Mesodermal cell (in vitro differentiated cells): ENCODE data around the gene LIMS2. TPM values are rescaled to one million over a fixed set of nuclear protein-coding genes. Genes with fewer than 3 reads are reported as not detected.

Experiments
- H3K27ac ChIP-seq: 2 replicates; pipeline ENCODE4 v1.7.0; 2013; ENCODE audit warnings: mild to moderate bottlenecking, low read depth, low read length, moderate library complexity; ENCODE audit not compliant: severe bottlenecking
- H3K36me3 ChIP-seq: 2 replicates; pipeline ENCODE4 v1.7.1; 2013; ENCODE audit warnings: mild to moderate bottlenecking, low read length, moderate library complexity; ENCODE audit not compliant: control insufficient read depth, insufficient read depth
- H3K4me1 ChIP-seq: one replicate; pipeline ENCODE4 v1.7.1; 2013; ENCODE audit warnings: mild to moderate bottlenecking, low read length; ENCODE audit not compliant: insufficient read depth, control insufficient read depth, poor library complexity, severe bottlenecking
- H3K4me3 ChIP-seq: 2 replicates; pipeline ENCODE4 v1.7.0; 2013; ENCODE audit warnings: low read length, control low read depth, mild to moderate bottlenecking; ENCODE audit not compliant: insufficient read depth, poor library complexity, severe bottlenecking; ENCODE audit errors: extremely low read depth
- H3K9me3 ChIP-seq: 2 replicates; pipeline ENCODE4 v1.7.1; 2013; ENCODE audit warnings: mild to moderate bottlenecking, low read length, moderate library complexity; ENCODE audit not compliant: control insufficient read depth
- WGBS, 2 experiments: methylation state at CpG; one replicate each; pipeline ENCODE4 v1.1.5; 2013; ENCODE audit warnings: missing lambda C conversion rate in 2 of 2; ENCODE audit not compliant: insufficient coverage in 2 of 2; 5-methylcytosine and 5-hydroxymethylcytosine counted together
- polyA plus RNA-seq, 2 experiments: library from polyadenylated mRNA; stranded (reverse); fragments of 50-300 nt; gene quantifications; one replicate each; pipeline ENCODE4 v1.2.3, GENCODE V29; 2013

Gene LIMS2
- 6.5 TPM for polyA plus RNA-seq (2013, experiment 1 of 2)
- polyA plus RNA-seq (2013, experiment 2 of 2), result 5.1 TPM

DNA sequence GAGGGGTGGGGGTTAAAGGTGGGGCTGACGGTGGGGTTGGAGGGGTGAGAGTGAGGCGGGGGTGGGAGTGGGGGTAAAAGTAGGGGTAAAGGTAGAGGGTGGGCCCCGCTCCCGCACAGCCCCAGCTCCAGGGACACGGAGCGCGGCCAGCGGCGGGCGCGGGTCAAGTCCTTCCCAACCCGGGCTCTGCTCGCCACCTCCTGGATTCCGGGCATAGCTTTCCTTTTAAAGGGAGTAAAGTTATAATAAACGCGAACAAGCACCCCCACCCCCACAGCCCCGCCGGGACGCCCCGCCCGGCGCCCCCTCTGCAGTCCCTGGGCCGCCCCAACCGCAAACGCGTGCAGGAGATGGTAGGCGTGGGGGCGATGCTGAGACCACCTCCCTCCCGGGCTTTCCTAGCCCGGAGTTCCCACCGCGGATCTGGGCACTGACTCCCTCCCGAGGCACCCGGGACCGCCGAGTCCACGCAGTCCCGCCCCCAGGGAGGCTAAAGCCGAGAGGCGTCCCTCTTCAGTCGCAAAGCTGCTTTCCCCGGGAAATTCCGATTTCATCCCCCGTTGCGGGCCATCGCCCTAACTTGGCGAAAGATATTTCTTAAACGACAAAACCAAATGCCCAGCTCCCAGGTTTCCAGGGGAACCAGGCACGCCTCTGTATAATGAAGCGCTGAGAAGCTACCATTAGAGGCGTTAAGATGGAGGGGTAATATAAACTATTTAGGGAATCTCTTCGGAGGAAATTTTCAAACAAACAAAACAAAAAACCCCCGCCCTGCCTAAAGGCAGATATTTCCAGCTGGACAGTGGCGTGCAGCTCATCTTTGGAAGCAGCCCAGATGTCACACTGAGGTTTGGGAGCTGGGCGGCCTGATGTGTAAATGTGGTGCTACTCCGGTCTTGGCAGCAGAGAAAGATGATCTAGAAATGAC lies at the start of gene LIMS2:
Gene LIMS2 (minus strand): TSS at position 200 of the 931 bp plus-strand sequence. CDS start 506 bp downstream, outside the sequence.
- Histone ChIP-seq H3K9me3 (no peaks in the 10 kb centered on the region), H3K4me3 (peak within 1 kb of the TSS; percentile 41), H3K36me3 (no peaks in the 10 kb centered on the region), H3K27ac (no peak within 1 kb of the TSS), H3K4me1 (peaks cover 4% of the 10 kb centered on the region)
- WGBS, 2 experiments, result 8 to 16% methylated on average over 24 to 26 of the region's 56 CpGs

- Histone ChIP-seq H3K9me3 (no peaks in the 10 kb centered on the region), H3K27ac (no peak overlapping the region), H3K4me1 (no peaks in the 10 kb centered on the region), H3K4me3 (no peak overlapping the region), H3K36me3 (peaks cover 62% of the 10 kb centered on the region)
- no CpG with 5 or more reads among the region's 3 CpGs for WGBS, 2 experiments
Measured at GRCh38 chr2:127722807-127723206, 47.5 kb upstream of the LIMS2 start.

- Histone ChIP-seq H3K36me3 (peaks cover 62% of the 10 kb centered on the region), H3K4me1 (no peaks in the 10 kb centered on the region), H3K4me3 (no peak overlapping the region), H3K27ac (no peak overlapping the region), H3K9me3 (no peaks in the 10 kb centered on the region)
- no CpG with 5 or more reads among the region's 2 CpGs for WGBS, 2 experiments
Measured at GRCh38 chr2:127721978-127722355, 46.6 kb upstream of the LIMS2 start.

- Histone ChIP-seq H3K36me3 (peaks cover 64% of the 10 kb centered on the region), H3K4me3 (no peak overlapping the region), H3K4me1 (no peaks in the 10 kb centered on the region), H3K9me3 (no peaks in the 10 kb centered on the region), H3K27ac (no peak overlapping the region)
- 84 to 93% methylated on average over 3 to 4 of the region's 6 CpGs for WGBS, 2 experiments
Measured at GRCh38 chr2:127721311-127721977, 46.1 kb upstream of the LIMS2 start.

- H3K4me3 ChIP-seq, result no peak overlapping the region
Measured at GRCh38 chr2:127719301-127720218, 44.2 kb upstream of the LIMS2 start.

DNA sequence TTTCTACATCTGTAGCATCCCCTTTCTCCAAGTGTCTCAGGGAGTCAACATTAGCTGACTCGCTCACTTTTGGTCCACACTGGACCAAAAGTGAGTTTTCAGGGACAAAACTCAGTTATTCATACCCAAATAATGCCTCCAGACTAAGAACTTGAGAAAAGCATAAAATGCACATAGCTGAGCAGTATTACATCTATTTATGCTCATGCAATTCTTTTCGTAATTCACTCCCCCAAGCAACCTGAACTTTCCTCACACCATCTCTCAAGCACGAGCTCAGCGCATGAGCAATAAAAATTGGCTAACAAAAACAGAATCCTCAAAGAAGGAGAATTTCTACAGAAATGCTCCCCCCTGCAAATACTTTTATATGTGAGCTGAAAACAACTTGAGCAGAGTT lies 42.9 kb upstream of the LIMS2 start:
- H3K27ac ChIP-seq, result no peak overlapping the region
- H3K4me1 ChIP-seq, result no peaks in the 10 kb centered on the region
- H3K9me3 ChIP-seq, result no peaks in the 10 kb centered on the region
- H3K36me3 ChIP-seq, result peaks cover 73% of the 10 kb centered on the region
- WGBS, 2 experiments, result 92 to 99% methylated on average over 2 to 4 of the region's 4 CpGs
- H3K4me3 ChIP-seq, result no peak overlapping the region

More at GRCh38 chr2:127719301-127720218, 44.2 kb upstream of the LIMS2 start:
- Histone ChIP-seq H3K36me3 (peaks cover 73% of the 10 kb centered on the region), H3K4me1 (no peaks in the 10 kb centered on the region), H3K27ac (no peak overlapping the region), H3K9me3 (no peaks in the 10 kb centered on the region)
- 92 to 96% methylated on average over 11 to 12 of the region's 13 CpGs for WGBS, 2 experiments

GRCh38 chr2:127715778-127716449 lies 40.6 kb upstream of the LIMS2 start:
- no peak overlapping the region for H3K27ac ChIP-seq
- H3K4me3 ChIP-seq, result no peak overlapping the region
- 87 to 90% methylated on average over 7 to 10 of the region's 14 CpGs for WGBS, 2 experiments
- no peaks in the 10 kb centered on the region for H3K9me3 ChIP-seq
- peaks cover 63% of the 10 kb centered on the region for H3K36me3 ChIP-seq
- H3K4me1 ChIP-seq, result no peaks in the 10 kb centered on the region

GRCh38 chr2:127713562-127713961 lies 38.2 kb upstream of the LIMS2 start:
- Histone ChIP-seq H3K4me1 (no peaks in the 10 kb centered on the region), H3K36me3 (peaks cover 63% of the 10 kb centered on the region), H3K4me3 (no peak overlapping the region), H3K27ac (no peak overlapping the region), H3K9me3 (no peaks in the 10 kb centered on the region)
- WGBS, 2 experiments, result 98% methylated on average over 20 to 23 of the region's 25 CpGs

- Histone ChIP-seq H3K36me3 (peaks cover 63% of the 10 kb centered on the region), H3K4me1 (no peaks in the 10 kb centered on the region), H3K4me3 (no peak overlapping the region), H3K9me3 (no peaks in the 10 kb centered on the region), H3K27ac (no peak overlapping the region)
- WGBS, 2 experiments, result 100% methylated on average over 1 to 2 of the region's 2 CpGs
Measured at GRCh38 chr2:127712999-127713398, 37.7 kb upstream of the LIMS2 start.

DNA sequence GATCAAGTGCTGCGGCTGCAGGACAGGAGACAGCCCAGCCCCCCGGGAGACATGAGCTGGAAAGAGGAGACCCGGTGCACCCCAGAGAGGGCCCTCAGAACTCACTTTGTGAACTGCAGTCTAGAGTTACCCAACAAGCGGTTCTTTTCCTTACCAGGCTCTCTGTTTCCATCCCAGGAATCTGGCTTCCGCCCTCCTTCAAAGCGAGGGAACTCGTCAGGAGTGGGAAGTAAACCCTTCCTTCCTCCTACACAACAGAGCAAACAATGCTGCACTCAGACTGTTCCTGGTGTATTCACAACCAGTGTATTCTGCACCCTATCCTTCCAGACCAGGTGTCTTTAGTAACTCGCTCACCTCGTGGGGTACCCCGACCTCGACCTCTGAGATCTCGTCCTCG lies 34.0 kb upstream of the LIMS2 start:
- H3K9me3 ChIP-seq, result no peaks in the 10 kb centered on the region
- peaks cover 81% of the 10 kb centered on the region for H3K36me3 ChIP-seq
- no peak overlapping the region for H3K4me3 ChIP-seq
- no peak overlapping the region for H3K27ac ChIP-seq
- H3K4me1 ChIP-seq, result no peaks in the 10 kb centered on the region
- 91 to 96% methylated on average over 13 of the region's 13 CpGs for WGBS, 2 experiments
